ENCODE results near the gene TEAD2.

- TF ChIP-seq POLR2A (IDR thresholded peaks at IDR 0.05; ENCODE audit: low read depth, low read length) = no peak
- TF ChIP-seq TAF1 (IDR thresholded peaks at IDR 0.05; ENCODE audit: low read depth, low read length) = no peak
- no peak for TF ChIP-seq POLR2AphosphoS5 (IDR thresholded peaks at IDR 0.05; ENCODE audit: low read depth, low read length)
- TF ChIP-seq POU2F2 (IDR thresholded peaks at IDR 0.05; ENCODE audit: low read depth, low read length) = no peak
- no peak for TF ChIP-seq PAX5 (IDR thresholded peaks at IDR 0.05; ENCODE audit: insufficient read depth, low read length, severe bottlenecking)
Observed at GRCh38 chr19:49316284-49316683, 45.9 kb downstream of the TEAD2 start.

All from GM12891 (cell line).